ENCODE results near the gene MPP2.
"Not testable (repeated sequence)": the region's sequence is repeated elsewhere in the genome, so short reads cannot be mapped to it uniquely, and the experiment has no call there.

The MPP2 gene, protein sequence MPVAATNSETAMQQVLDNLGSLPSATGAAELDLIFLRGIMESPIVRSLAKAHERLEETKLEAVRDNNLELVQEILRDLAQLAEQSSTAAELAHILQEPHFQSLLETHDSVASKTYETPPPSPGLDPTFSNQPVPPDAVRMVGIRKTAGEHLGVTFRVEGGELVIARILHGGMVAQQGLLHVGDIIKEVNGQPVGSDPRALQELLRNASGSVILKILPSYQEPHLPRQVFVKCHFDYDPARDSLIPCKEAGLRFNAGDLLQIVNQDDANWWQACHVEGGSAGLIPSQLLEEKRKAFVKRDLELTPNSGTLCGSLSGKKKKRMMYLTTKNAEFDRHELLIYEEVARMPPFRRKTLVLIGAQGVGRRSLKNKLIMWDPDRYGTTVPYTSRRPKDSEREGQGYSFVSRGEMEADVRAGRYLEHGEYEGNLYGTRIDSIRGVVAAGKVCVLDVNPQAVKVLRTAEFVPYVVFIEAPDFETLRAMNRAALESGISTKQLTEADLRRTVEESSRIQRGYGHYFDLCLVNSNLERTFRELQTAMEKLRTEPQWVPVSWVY

DNA sequence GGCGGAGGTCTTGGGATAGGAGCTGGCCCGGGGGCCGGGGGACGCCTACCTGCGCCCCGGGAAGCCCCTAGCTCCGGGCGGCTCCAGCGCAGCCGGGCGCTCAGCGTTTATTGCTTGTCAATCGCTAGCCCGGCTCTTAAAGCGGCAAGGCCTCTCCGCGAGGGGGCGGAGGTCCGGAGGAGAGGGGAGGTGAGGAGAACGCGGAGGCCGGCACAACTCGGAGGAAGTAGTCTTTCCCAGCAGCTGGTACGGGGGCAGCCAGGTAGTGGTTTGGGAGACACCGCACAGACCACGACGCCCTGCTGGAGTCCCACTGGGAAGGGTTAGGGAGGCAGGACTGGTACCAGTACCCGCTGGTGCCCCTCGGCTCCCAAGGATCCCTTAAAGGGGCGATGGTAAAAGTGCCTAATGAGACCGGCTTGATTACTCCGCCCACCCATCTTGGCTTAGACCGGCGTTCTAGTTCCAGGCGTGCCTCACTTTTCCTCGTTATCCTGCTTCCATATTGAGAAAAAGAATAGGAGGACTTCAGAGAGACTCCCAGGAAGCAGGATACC lies at the start of gene MPP2:
TSS of gene MPP2 (minus strand) at position 112 of the 557 bp plus-strand sequence. CDS start 3,076 bp downstream, outside the sequence.
- no peak for DNase-seq

DNA sequence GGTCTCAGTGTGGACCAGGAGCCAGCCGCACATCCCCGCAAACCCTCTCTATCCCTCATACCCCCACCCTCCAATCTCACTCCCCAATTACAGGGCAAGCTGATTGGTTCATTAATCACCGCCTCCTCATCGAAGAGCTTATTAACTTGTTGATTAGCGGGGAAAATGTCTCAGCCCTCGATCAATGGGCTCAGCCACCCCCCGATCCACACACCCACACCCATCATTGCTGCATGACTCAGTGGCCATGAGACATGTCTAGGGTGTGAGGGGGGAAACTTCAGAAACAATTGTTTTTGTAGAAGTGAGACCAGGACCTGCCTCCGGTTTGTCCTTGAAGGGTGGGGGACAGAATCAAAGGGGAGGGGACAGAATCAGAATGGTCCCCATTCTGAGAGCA lies 48.9 kb upstream of the MPP2 start:
- no peak for DNase-seq

DNA sequence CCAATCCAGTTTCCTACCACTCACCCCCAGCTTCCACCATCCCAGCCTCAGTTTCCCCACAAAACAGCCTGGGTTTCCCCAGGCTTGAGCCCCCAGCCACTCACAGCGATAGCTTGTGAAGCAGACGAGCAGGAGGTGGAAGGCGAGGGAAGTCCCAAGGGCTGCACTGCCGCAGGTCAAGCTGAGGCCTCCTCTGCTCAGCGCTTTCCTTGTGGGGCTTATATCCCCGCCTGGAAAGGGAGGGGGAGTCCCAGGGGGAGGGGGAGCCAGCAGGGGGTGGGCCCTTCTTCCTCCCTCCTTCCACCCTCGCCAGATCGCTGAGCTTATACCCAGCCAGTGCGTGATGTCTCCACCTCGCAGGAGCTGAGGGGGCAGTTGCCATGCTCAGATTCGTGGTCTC lies 46.4 kb upstream of the MPP2 start, which contains the start of gene PYY:
TSS of gene PYY (minus strand) at position 195 of the 400 bp plus-strand sequence. CDS start 457 bp downstream, outside the sequence.
- no peak for DNase-seq

DNA sequence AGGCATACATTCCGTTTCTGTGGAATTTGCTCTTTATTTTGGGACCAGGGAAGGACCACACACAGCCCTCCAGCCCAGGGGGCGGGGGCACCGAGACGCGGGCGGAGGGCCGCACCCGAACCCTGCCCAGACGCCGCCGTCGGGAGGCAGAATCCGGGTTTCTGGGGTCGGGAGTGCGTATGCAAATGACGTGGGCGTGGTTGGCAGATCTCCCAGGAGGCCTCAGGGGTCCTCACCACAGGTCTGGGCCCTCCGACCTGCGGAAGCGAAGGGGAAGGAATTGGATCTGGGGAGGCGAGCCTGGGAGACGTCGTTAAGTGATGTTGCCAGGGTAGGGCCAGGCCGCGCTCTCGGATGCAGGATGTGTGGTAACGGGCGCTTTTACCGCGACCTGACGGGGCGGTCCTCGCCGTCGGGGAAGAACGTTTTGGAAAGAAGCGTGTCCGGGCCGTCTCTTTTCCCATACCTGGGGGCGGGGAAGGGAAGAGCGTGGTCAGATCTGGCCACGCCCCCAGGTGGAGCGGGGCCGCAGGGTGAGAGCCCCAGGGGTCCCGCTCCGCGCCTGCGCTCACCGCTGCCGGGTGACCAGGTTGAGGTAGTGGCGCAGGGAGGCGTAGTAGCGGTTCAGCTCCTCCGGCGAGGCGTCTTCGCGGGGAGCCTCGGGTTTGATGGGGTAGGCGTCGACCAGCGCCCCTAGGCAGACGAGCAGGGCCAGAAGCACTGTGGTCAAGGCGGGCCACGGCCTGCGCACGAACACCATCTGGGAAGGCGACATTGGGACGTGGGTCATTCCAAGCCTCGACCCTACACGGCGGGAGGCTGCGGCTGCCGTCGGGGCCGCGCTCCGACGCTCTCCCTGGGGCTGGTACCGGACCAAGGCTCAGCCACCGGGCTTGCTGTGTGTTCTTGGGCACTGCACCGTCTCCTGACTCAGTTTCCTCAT lies 45.7 kb upstream of the MPP2 start:
- no peak for DNase-seq

DNA sequence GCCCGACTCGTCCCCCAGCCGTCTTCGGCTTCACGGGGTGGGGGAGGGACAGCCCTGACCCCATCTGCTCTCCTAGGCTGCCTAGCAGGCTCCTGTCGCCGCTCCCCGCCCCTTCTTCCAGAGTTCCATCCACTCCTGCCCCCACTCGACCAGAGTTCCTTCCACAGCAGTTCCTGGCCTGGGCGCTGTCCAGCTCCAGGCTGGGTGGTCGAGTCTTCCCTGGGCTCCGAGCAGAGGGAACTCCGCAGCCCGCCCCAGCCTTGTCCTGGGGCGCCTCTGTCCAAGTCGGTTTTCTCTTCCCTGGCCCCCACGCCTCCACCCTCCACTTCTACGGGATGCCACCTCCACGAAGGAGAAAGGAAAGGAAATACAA lies 45.0 kb upstream of the MPP2 start:
- no peak for DNase-seq

DNA sequence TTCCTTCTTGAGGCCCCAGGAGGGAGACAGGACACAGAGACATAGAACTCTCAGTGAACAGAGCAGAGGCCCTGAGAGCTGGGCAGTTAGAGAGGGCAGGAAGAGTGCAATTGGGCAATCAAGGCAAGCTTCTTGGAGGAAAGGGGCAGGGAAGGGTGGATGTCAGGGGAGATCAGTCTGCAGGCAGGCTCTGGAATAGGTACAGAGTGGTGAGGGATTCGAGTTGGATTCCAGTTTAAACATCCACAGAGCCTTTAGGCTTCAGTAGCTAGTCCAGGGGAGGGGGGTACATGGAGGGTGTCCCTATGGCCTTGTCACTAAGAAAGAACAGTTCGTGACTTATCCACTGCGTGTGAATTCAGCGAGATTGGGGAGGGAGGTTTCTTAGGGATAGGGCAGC lies 44.4 kb upstream of the MPP2 start:
- no peak for DNase-seq

DNA sequence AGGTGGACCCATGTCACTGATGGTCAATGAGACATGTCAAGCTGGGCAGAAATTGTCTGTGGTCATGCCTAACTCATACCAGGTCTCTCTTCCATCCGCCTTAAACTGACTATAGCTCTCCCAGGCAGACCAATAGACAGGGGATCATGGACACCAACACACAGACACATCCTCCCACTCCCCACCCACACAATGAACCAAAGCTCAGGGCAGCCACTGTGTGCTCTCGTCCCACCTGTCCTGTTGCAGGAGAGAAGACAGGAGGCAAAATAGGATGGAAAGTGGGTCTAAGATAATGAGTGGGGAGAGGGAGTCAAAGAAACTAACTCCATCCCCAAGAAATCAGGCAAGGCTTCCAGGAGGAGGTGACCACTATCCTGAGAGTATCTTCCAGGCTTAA lies 43.2 kb upstream of the MPP2 start:
- no peak for DNase-seq

DNA sequence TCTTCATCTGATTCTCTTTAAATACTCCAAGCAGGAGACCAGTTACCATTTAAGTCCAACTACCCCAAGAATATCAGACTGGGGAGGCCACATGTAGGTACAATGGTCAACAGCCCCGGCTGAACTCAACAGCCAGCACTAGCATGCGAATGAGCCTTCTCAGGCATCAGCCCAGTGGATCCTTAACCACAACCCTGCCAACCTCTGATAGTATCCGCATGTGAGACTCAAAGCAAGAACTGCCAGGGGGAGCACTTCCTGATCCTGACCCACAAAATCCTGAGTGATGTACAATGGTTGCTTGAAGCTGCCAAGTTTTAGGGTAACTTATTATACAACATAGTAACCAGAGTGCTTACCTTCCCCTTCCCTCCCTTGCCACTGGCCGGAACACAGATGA lies 42.4 kb upstream of the MPP2 start:
- no peak for DNase-seq

DNA sequence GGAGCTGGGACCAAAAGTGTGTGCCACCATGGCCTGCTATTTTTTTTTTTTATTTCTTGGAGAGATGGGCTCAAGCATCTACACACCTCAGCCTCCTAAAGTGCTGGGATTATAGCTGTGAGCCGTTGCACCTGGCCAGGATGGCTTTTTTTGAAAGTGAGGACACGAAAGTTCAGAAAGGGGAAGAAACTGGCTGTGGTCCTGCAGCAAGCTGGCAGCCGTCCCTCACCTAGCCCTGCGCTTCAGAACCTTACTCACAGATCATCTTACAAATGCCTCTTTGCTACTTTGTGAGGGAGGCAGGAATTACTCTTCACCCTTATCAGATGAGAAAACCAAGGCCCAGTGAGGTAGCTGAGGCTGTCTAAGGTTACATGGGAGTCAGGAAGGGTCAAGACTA lies 39.4 kb upstream of the MPP2 start:
- no peak for DNase-seq

DNA sequence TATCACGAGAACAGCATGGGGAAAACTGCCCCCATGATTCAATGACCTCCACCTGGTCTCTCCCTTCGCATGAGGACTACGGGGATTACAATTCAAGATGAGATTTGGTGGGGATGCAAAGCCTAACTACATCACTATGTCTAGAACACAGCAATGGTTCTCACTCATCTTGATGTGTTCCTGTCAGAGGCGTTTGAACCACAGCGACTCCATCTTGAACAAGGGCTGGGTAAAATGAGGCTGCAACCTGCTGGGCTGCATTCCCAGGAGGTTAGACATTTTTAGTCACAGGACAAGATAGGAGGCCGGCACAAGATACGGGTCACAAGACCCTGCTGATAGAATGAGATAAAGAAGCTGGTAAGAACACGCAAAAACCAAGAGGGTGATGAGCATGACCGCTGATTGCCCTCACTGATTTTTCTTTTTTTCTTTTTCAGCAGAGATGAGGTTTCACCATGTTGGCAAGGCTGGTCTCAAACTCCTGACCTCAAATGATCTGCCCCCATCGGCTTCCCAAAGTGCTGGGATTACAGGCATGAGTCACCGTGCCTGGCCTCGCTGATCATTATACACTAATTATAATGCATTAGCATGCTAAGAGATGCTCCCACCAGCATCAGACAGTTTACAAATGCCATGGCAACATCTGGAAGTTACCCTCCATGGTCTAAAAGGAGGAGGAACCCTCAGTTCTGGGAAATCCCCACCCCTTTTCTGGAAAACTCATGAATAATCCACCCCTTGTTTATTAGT lies 37.9 kb upstream of the MPP2 start:
- no peak for DNase-seq

DNA sequence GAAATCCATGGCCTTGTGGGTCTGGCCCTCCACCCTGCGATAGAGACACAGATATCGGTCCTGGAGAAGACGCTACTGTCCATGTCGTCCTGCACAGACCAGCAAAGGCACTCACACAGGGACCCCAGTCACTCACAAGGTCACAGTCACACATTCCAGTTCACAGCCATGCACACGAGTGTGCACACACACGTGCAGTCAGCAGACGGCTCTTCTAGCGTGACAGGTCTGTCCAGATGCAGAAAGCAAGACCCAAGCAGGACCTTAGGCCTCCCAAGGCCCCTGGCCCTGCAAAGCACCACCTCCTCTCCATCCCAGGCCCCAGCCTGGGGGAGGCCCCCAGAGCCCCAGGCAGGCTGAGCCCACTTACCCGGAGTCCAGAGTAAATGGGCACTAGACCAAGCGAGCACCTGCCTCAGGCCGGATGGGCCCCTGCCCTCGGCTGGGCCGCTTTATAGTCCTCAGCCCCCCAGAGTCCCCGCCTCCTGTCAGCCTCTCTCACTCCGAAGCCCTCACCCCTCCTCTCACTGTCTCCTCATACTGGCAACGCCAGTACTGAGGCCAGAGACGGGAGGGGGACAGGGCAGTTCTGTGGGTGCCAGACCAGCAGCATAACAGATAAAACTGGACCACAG lies 34.8 kb upstream of the MPP2 start, which contains the start of gene PPY:
TSS of gene PPY (minus strand) at position 426 of the 635 bp plus-strand sequence. CDS start 822 bp downstream, outside the sequence.
- no peak for DNase-seq

DNA sequence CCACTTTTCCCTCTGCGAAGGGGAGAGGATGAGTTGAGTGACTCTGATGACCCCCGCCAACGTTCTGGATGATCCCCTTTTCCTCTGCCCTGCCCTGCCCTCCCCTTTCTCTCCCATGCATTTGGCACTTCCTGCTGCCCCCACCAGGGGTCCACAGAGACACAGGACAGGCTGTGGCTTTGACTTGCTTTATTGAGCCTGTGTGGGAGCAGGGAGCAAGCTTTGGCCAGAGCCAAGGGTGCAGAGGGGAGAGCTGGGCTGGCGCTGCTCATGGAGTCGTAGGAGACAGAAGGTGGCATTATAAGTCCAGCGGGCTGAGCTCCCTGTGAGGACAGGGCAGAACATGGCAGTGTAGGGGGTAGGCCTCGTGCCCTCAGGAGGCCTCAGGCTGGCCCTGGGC lies 33.3 kb upstream of the MPP2 start:
- DNase-seq: no peak

DNA sequence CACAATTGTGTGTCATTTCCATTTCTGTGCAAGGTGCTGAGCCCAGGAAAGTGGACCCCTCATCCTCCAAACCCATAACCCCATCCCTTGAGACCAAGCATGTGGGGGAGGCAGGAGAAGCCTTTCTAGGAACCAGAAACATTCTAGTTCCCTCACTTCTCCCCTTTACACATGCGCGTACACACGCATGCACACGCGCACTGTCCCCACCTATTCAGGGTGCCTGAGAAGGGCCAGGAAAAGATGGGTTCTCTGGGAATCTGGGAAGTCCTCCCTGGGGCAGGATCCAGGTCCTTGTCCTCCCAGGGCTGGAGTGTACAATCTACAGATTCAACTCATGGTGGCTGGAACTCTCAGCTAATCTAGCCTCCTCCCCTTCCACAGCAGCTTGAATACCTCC lies 32.5 kb upstream of the MPP2 start:
- DNase-seq: no peak

DNA sequence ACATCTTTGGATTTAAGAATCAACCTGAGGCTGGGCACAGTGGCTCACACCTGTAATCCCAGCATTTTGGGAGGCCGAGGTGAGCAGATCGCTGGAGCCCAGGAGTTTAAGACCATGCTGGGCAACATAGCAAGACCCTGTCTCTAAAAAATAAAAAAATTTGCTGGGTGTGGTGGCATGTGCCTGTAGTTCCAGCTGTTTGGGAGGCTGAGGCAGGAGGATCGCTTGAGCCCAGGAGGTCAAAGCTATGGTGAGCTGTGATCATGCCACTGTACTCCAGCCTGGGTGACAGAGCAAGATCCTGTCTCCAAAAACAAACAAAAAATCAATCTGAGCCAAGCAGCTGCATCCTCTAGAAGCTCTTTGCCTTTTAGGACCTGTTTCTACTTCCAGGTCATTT lies 32.1 kb upstream of the MPP2 start:
- not testable (repeated sequence) for DNase-seq

DNA sequence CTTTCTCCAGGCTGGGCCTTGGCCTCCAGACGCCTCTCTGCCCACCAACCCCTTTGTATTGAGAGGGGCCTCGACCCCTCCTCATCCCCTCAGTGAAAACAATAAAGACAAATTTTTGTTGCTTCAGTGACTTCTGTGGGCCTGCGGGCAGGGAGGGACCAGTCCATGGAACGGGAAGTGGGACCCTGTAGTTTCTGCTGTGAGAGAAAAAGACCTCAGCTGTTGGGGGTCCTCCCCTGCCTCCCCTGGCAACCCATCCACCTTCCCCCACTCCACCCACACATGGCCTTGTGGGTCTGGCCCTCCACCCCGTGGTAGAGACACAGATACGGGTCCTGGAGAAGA lies 31.5 kb upstream of the MPP2 start:
- DNase-seq: no peak

DNA sequence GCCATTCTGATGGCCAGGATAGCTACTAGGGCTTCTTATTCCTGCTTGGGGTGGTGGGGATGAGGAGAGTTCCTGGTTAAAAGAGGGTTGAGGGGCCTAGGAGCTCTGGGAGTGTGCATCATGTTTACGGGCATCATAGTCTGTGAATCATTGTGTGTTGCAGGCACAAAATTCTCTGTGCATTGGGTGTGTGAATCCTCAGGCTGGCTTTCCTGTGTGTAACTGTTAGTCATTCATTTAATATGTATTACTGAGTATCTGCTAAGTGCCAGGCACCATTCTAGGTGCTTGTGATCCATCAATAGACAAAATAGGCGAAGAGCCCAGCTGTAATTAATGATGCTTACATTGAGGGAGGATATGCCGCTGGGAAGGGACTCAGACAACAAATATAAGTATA lies 29.1 kb upstream of the MPP2 start:
- DNase-seq: no peak

DNA sequence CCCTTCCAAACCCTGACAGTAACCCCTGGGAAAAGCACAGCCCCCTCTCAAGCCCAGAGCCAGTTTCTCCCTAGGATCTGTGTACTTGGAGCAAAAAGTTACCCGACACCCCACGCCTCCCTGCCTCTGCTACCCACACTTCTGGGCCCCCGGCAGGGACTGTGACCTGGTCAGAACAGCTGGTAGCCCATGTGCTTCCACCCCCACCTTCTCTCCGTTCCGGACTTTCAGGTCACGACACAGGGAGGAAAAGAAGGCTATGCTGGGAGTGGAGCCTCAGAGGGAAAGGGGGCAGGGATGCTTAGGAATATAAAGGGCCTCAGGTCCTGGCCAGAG lies 28.6 kb upstream of the MPP2 start:
- no peak for DNase-seq

DNA sequence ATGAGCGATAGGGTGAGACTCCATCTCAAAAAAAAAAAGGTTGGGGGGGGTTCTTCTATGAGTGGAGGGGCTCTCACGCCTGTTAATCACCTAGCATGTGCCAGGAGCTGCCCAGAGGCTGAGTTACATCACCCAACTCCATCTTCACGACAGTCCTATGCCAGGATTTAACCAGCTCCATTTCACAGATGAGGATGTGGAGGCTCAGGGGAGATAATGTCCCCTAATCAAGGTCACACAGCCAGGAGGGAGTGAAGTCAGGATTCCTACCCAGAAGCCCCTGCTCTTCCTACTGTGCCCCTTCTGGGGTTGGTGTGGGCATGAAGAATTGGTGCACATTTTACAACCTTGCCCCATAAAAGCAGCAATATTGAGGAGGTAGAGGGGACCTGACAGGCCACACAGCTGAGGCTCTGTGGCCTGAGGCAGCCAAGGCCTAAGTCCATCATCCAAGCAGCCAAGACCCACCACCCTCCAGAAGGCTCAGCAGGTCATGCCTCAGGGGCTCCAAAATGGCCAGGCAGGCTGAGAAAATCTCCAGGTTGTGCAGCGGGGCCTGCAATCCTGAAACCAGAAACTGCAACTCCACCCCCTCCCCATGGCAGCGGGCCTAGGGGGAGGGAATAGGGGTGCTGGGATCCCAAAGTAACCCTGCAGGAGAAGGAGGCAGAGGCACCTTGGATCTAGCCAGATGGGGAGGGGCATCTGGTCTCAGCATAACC lies 28.0 kb upstream of the MPP2 start:
- no peak for DNase-seq

DNA sequence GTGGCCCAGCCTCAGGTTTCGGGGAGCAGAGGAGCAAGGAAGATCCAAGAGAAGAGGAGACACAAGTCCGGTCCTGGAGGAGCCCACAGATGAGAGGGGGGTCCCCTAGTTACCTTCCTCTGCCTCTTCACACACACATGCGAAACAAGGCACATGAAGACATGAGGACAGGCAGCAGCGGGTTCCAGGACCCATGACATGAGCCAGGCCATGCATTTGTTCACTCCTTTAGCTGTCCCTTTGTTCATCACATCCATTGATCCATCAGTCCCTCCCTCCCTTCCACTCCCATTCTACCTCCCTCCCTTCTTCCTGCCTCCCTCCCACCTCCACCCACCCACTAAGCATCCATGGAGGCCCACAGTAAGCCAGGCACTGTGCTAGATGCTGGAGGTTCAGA lies 25.6 kb upstream of the MPP2 start:
- DNase-seq: no peak

DNA sequence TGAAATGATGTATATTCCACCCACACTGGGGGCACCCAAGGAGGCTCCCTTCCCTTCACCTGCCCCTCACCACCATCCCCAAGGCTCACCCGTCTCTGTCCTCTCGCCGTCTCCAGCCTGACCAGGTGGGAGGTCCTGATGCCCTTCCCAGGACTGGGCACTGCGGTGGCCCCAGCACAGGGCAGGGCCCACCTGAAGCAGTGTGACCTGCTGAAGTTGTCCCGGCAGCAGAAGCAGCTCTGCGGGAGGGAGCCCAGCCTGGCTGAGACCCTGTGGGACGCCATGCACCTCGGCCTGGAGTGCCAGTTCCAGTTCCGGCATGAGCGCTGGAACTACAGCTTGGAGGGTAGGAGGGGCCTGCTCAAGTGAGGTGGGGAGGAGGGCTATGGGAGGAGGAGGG lies 25.0 kb upstream of the MPP2 start:
- DNase-seq: no peak

DNA sequence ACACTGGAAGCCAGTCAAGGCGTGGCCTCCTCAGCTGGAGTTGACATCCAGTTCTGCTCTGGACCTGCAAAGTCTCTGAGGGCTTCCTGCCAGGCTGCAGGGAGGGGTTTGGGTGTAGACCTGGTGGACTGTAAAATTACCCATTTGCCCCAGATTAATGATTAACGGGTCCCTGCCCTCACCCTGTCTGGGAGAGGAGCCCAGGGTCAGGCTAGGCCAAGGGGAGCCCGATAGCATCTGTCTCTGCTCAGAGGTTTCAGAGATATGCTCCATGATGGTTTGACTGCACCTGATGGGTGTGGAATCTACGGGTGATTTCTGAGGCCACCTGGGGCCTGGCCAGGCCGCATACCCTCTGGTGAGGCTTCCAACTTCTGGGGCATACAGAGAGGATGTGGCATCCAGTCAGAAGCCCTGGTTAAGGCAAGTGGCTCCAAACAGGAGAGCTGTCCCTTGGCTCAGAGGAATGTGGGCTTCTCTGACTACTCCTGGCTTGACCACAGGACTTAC lies 23.8 kb upstream of the MPP2 start:
- DNase-seq: no peak
